Fibroblast of lung (primary cell): Measurements from ENCODE around the gene UQCC5. TPM values are rescaled to one million over a fixed set of nuclear protein-coding genes. Genes with fewer than 3 reads are reported as not detected.

ENCODE experiments used
- DNase-seq, 2 donors: peaks; one replicate each; pipeline versions ENCODE4 v3.0.0 to v3.0.0-alpha.2; 2010; ENCODE audit warnings: low read depth in 2 of 2
- H2AFZ ChIP-seq: 2 replicates; pipeline ENCODE4 v1.5.1; 2012; ENCODE audit warnings: low read length, control low read depth, inconsistent platforms
- H3K27ac ChIP-seq: 2 replicates; pipeline ENCODE4 v1.5.1; 2011; ENCODE audit warnings: low read length, control low read depth; ENCODE audit not compliant: insufficient read depth
- H3K27me3 ChIP-seq: 2 replicates; pipeline ENCODE4 v1.5.1; 2011; ENCODE audit warnings: mild to moderate bottlenecking, low read length; ENCODE audit not compliant: control insufficient read depth, insufficient read depth
- H3K36me3 ChIP-seq: 2 replicates; pipeline ENCODE4 v1.5.1; 2011; ENCODE audit warnings: low read length; ENCODE audit not compliant: control insufficient read depth, insufficient read depth
- H3K4me1 ChIP-seq: 2 replicates; pipeline ENCODE4 v1.5.1; 2011; ENCODE audit warnings: low read length; ENCODE audit not compliant: control insufficient read depth, insufficient read depth; ENCODE audit errors: extremely low read depth
- H3K4me2 ChIP-seq: 2 replicates; pipeline ENCODE4 v1.5.1; 2011; ENCODE audit warnings: low read length, control low read depth; ENCODE audit not compliant: insufficient read depth; ENCODE audit errors: extremely low read depth
- H3K4me3 ChIP-seq, 4 experiments: fragments of 200-600 bp in 1 of 4; sonication (generic) in 1 of 4; replicated peaks in 1 of 4; 2 replicates each; pipeline ENCODE4 v1.5.1; 2011 to 2016; ENCODE audit warnings: low read length in 4 of 4, low read depth in 3 of 4, mild to moderate bottlenecking in 3 of 4, control low read depth in 2 of 4, inconsistent platforms in 1 of 4, mixed read lengths in 1 of 4; ENCODE audit not compliant: insufficient read depth in 1 of 4; ENCODE audit errors: control extremely low read depth in 1 of 4
- H3K79me2 ChIP-seq: 2 replicates; pipeline ENCODE4 v1.5.1; 2012; ENCODE audit warnings: mild to moderate bottlenecking, low read length, inconsistent platforms; ENCODE audit not compliant: control insufficient read depth, insufficient read depth
- H3K9ac ChIP-seq: 2 replicates; pipeline ENCODE4 v1.5.1; 2011; ENCODE audit warnings: mild to moderate bottlenecking, low read length, control low read depth; ENCODE audit not compliant: insufficient read depth
- H3K9me3 ChIP-seq: 2 replicates; pipeline ENCODE4 v1.5.1; 2012; ENCODE audit warnings: low read depth, low read length; ENCODE audit not compliant: control insufficient read depth, insufficient read depth
- H4K20me1 ChIP-seq: 2 replicates; pipeline ENCODE4 v1.5.1; 2011; ENCODE audit warnings: low read length; ENCODE audit not compliant: control insufficient read depth, insufficient read depth; ENCODE audit errors: extremely low read depth
- EZH2 ChIP-seq: IDR thresholded peaks from 2 replicates; pipeline ENCODE4 v1.5.1; 2012; ENCODE audit warnings: low read length, control low read depth, mild to moderate bottlenecking; ENCODE audit errors: missing control alignments
- polyA plus RNA-seq, 2 donors: library from polyadenylated mRNA; depleted of rRNA in 1 of 2; stranded (reverse) in 1 of 2; unstranded in 1 of 2; fragments of >200 nt; gene quantifications; 2 replicates each; pipeline ENCODE4 v1.2.1, GENCODE V29; 2011 to 2012; ENCODE audit warnings: missing spikeins in 1 of 2
- total RNA-seq: library from RNA; depleted of rRNA; stranded (reverse); fragments of >200 nt; gene quantifications from 2 replicates; pipeline ENCODE4 v1.2.1, GENCODE V29; 2014
- TF ChIP-seq, protein P1 (sequence below), 2 donors: IDR thresholded peaks in 1 of 2; conservative IDR thresholded peaks in 1 of 2; 1 replicate in 1 of 2; 2 replicates in 1 of 2; pipeline ENCODE4 v1.5.1; 2011 to 2012; ENCODE audit warnings: low read length in 2 of 2, control low read depth in 1 of 2, inconsistent platforms in 1 of 2, low read depth in 1 of 2, mild to moderate bottlenecking in 1 of 2

UQCC5 gene
- total and polyA plus RNA-seq, 2 donors (not counting 1 experiment from before 2014, with no cell fraction given): 9.4 to 13.8 TPM

DNA sequence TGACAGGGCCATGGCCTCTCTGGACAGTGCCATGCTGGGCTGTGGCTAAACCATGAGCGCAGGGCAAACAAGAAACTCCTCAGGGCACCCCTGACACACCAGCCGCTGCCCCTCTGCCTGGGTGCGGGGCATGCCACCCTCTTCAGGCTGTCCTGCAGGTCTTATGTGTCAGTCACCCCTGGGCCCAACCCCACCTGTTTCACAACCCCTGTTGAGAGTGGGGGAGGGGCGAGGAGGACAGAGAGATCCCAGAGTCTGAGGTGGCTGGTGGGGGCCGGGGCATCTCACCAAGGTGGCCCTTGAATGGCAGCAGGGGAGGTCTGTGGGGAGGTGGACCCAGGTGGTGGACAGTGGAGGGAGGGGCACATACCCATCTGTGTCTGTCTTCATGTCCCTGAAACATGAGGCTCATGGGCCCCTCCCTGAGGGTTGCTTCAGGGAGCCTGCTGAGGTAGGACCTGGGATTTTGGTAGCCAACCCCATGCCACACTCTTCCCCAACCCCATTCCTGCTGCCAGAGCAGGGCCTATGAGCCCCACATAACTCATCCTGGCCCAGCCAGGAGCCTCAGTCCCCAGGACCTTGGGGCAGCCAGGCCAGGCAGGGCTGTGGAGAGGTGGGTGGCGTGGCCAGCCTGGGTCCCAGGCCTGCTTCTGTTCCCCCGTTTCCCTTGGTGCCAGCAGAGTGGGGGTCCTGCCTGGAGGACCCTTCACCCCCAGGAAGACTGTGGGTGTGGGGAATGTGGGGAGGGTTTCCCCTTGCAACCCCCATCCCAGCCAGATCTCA is 43.0 kb upstream of the UQCC5 start:
- no peak for DNase-seq
- no peak overlapping the region for H3K9ac ChIP-seq
- H3K27ac ChIP-seq: no peak overlapping the region
- peaks cover 30% of the 10 kb centered on the region for H3K36me3 ChIP-seq
- H3K27me3 ChIP-seq: no peaks in the 10 kb centered on the region
- H3K4me2 ChIP-seq: no peak overlapping the region
- H3K9me3 ChIP-seq: no peaks in the 10 kb centered on the region
- H3K4me1 ChIP-seq: peaks cover 11% of the 10 kb centered on the region
- no peak overlapping the region for H3K4me3 ChIP-seq
- H3K79me2 ChIP-seq: no peaks in the 10 kb centered on the region
- no peak for TF ChIP-seq EZH2
- TF ChIP-seq, protein P1, sequence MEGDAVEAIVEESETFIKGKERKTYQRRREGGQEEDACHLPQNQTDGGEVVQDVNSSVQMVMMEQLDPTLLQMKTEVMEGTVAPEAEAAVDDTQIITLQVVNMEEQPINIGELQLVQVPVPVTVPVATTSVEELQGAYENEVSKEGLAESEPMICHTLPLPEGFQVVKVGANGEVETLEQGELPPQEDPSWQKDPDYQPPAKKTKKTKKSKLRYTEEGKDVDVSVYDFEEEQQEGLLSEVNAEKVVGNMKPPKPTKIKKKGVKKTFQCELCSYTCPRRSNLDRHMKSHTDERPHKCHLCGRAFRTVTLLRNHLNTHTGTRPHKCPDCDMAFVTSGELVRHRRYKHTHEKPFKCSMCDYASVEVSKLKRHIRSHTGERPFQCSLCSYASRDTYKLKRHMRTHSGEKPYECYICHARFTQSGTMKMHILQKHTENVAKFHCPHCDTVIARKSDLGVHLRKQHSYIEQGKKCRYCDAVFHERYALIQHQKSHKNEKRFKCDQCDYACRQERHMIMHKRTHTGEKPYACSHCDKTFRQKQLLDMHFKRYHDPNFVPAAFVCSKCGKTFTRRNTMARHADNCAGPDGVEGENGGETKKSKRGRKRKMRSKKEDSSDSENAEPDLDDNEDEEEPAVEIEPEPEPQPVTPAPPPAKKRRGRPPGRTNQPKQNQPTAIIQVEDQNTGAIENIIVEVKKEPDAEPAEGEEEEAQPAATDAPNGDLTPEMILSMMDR (conservative IDR thresholded peaks at IDR 0.05 in 1 of 2, IDR thresholded peaks at IDR 0.05 in 1 of 2; ENCODE audit: low read depth in 1 of 2, low read length in 2 of 2): no peak
- H4K20me1 ChIP-seq: no peaks in the 10 kb centered on the region
- H2AFZ ChIP-seq: no peak overlapping the region

DNA sequence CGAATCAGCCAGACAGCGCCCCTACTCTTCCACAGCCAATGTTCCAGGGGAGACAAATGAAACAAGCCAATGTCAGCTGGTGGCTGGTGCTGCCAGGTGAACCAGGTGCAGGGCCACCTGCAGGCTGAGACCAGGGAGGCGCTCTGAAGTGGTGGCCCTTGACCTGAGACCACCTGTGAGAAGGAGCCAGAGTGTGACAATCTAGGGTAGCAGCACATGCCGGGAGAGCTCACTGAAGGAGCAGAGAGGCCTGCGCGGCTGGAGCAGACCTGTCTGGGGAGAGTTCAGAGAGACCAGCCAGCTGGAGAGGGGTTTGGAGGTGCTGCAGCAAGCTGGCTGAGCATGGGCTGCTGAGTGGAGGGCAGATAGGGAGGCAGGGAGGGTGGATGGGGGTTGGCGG is 42.0 kb upstream of the UQCC5 start:
- no peak for TF ChIP-seq EZH2
- TF ChIP-seq, protein P1 (conservative IDR thresholded peaks at IDR 0.05 in 1 of 2, IDR thresholded peaks at IDR 0.05 in 1 of 2; ENCODE audit: low read depth in 1 of 2, low read length in 2 of 2): no peak
- no peak overlapping the region for H2AFZ ChIP-seq
- no peak overlapping the region for H3K4me3 ChIP-seq
- H3K79me2 ChIP-seq: no peaks in the 10 kb centered on the region
- no peak overlapping the region for H3K4me2 ChIP-seq
- DNase-seq: no peak
- H3K9ac ChIP-seq: no peak overlapping the region
- no peaks in the 10 kb centered on the region for H4K20me1 ChIP-seq
- peaks cover 22% of the 10 kb centered on the region for H3K36me3 ChIP-seq
- peaks cover 11% of the 10 kb centered on the region for H3K4me1 ChIP-seq
- H3K27ac ChIP-seq: no peak overlapping the region
- no peaks in the 10 kb centered on the region for H3K9me3 ChIP-seq
- no peaks in the 10 kb centered on the region for H3K27me3 ChIP-seq

DNA sequence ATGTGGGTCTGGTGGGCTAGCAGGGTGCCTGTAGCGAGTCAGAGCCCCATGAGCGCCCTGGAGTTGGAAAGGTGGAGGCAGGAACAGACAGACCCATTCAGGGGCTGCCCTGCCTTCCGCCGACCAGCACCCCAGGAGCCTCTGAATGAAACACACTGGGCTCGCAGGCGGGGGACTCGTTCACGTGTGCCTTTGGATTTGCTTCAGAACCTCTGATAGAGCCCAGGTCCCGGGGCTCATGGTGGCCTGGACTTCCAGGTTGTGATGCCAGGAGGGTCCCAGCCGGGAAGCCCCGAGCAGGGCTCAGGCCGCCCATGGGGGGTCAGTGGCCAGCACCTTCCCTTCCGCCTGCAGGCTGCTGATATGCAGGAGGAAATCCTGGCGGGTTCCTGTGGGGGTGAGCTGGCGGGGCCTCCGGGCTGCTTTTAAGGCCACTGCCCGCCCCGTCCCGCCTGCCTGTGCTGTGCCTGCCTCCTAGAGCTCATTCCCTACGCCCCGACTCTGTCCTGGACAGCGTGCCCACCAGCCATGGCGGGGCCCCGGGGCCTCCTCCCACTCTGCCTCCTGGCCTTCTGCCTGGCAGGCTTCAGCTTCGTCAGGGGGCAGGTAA is 41.4 kb upstream of the UQCC5 start, which contains the start of gene STAB1:
Gene STAB1 (plus strand): TSS at position 453 of the 610 bp plus-strand sequence. CDS start 76 bp downstream, at position 529.
- Histone ChIP-seq H3K27me3 (no peaks in the 10 kb centered on the region), H3K9me3 (no peaks in the 10 kb centered on the region), H3K4me2 (no peak within 1 kb of the TSS), H3K79me2 (no peaks in the 10 kb centered on the region), H2AFZ (no peak within 1 kb of the TSS), H3K27ac (no peak within 1 kb of the TSS), H3K4me1 (peaks cover 11% of the 10 kb centered on the region), H3K4me3 (no peak within 1 kb of the TSS), H3K9ac (no peak within 1 kb of the TSS), H4K20me1 (no peaks in the 10 kb centered on the region), H3K36me3 (peaks cover 17% of the 10 kb centered on the region)
- no peak for DNase-seq
- no peak for TF ChIP-seq EZH2
- TF ChIP-seq, protein P1 (conservative IDR thresholded peaks at IDR 0.05 in 1 of 2, IDR thresholded peaks at IDR 0.05 in 1 of 2; ENCODE audit: low read depth in 1 of 2, low read length in 2 of 2): no peak
